MM.1S (cell line): Measurements from ENCODE around the gene MINDY3.

ENCODE experiments used
- DNase-seq: peaks from one replicate; pipeline ENCODE4 v3.0.0-alpha.2; 2015
- H2AFZ ChIP-seq: fragments of 300-600 bp; sonication (generic); 2 replicates; pipeline ENCODE4 v1.6.0; 2016; ENCODE audit warnings: antibody characterized with exemption, low read length
- H3F3A ChIP-seq: fragments of 300-600 bp; sonication (generic); 2 replicates; pipeline ENCODE4 v1.6.1; 2016; ENCODE audit warnings: mild to moderate bottlenecking, antibody characterized with exemption, low read length, moderate library complexity, mixed read lengths; ENCODE audit not compliant: insufficient read depth
- H3K27ac ChIP-seq: fragments of 300-600 bp; sonication (generic); 2 replicates; pipeline ENCODE4 v1.5.1; 2016; ENCODE audit warnings: mild to moderate bottlenecking, low read length
- H3K27me3 ChIP-seq: fragments of 300-600 bp; sonication (generic); replicated peaks from 2 replicates; pipeline ENCODE4 v1.6.0; 2016; ENCODE audit warnings: low read length; ENCODE audit not compliant: insufficient read depth
- H3K36me3 ChIP-seq: fragments of 300-600 bp; sonication (generic); replicated peaks from 2 replicates; pipeline ENCODE4 v1.6.1; 2016; ENCODE audit warnings: mild to moderate bottlenecking, low read length, mixed read lengths; ENCODE audit not compliant: insufficient read depth
- H3K4me1 ChIP-seq: fragments of 300-600 bp; sonication (generic); 2 replicates; pipeline ENCODE4 v1.6.1; 2016; ENCODE audit warnings: low read length, mixed read lengths
- H3K4me2 ChIP-seq: fragments of 300-600 bp; sonication (generic); 2 replicates; pipeline ENCODE4 v1.6.0; 2016; ENCODE audit warnings: low read depth, low read length
- H3K4me3 ChIP-seq: fragments of 300-600 bp; sonication (generic); 2 replicates; pipeline ENCODE4 v1.5.1; 2016; ENCODE audit warnings: low read length, mixed read lengths
- H3K79me2 ChIP-seq: fragments of 300-600 bp; sonication (generic); 2 replicates; pipeline ENCODE4 v1.6.1; 2016; ENCODE audit warnings: mixed run types, low read length, mixed read lengths
- H3K9ac ChIP-seq: fragments of 300-600 bp; sonication (generic); 2 replicates; pipeline ENCODE4 v1.6.1; 2016; ENCODE audit warnings: low read length, mixed read lengths
- H3K9me2 ChIP-seq: fragments of 300-600 bp; sonication (generic); replicated peaks from 2 replicates; pipeline ENCODE4 v1.6.1; 2016; ENCODE audit warnings: mild to moderate bottlenecking, low read length, mixed read lengths; ENCODE audit not compliant: insufficient read depth
- H3K9me3 ChIP-seq: fragments of 300-600 bp; sonication (generic); replicated peaks from 2 replicates; pipeline ENCODE4 v1.6.1; 2016; ENCODE audit warnings: mild to moderate bottlenecking, low read length, mixed read lengths; ENCODE audit not compliant: insufficient read depth
- H4K20me1 ChIP-seq: fragments of 300-600 bp; sonication (generic); 2 replicates; pipeline ENCODE4 v1.6.1; 2016; ENCODE audit warnings: mild to moderate bottlenecking, low read length, moderate library complexity, mixed read lengths; ENCODE audit not compliant: insufficient read depth
- CTCF ChIP-seq: fragments of 300-600 bp; sonication (generic); IDR thresholded peaks from 2 replicates; pipeline ENCODE4 v1.5.1; 2016; ENCODE audit warnings: antibody characterized with exemption, low read length, mixed read lengths
- EZH2 ChIP-seq: fragments of 300-600 bp; sonication (generic); optimal IDR thresholded peaks from 2 replicates; pipeline ENCODE3; 2017; ENCODE audit warnings: low read depth, mild to moderate bottlenecking, antibody characterized with exemption, low read length, mixed read lengths
- EZH2phosphoT487 ChIP-seq: fragments of 300-600 bp; sonication (generic); IDR thresholded peaks from 2 replicates; pipeline ENCODE4 v1.6.1; 2018; ENCODE audit warnings: antibody characterized with exemption, low read length

The MINDY3 gene

GRCh38 chr10:15897287-15897686, 37.0 kb upstream of the MINDY3 start:
- Histone ChIP-seq H3K9ac (no peak overlapping the region), H3K9me3 (no peaks in the 10 kb centered on the region), H2AFZ (no peak overlapping the region), H4K20me1 (no peaks in the 10 kb centered on the region), H3K9me2 (no peaks in the 10 kb centered on the region), H3K4me1 (no peaks in the 10 kb centered on the region), H3K36me3 (no peaks in the 10 kb centered on the region), H3K4me3 (no peak overlapping the region), H3K27ac (no peak overlapping the region), H3K4me2 (no peak overlapping the region), H3K27me3 (no peaks in the 10 kb centered on the region), H3K79me2 (no peaks in the 10 kb centered on the region), H3F3A (no peaks in the 10 kb centered on the region)
- no peak for DNase-seq
- TF ChIP-seq CTCF: no peak
- no peak for TF ChIP-seq EZH2phosphoT487
- no peak for TF ChIP-seq EZH2

GRCh38 chr10:15896654-15897053, 36.3 kb upstream of the MINDY3 start:
- no peaks in the 10 kb centered on the region for H4K20me1 ChIP-seq
- H3F3A ChIP-seq: no peaks in the 10 kb centered on the region
- H3K9me2 ChIP-seq: no peaks in the 10 kb centered on the region
- no peaks in the 10 kb centered on the region for H3K4me1 ChIP-seq
- H3K4me3 ChIP-seq: no peak overlapping the region
- H2AFZ ChIP-seq: no peak overlapping the region
- H3K79me2 ChIP-seq: no peaks in the 10 kb centered on the region
- H3K4me2 ChIP-seq: no peak overlapping the region
- H3K9me3 ChIP-seq: no peaks in the 10 kb centered on the region
- no peaks in the 10 kb centered on the region for H3K36me3 ChIP-seq
- TF ChIP-seq EZH2phosphoT487: no peak
- TF ChIP-seq EZH2: no peak
- TF ChIP-seq CTCF: no peak
- H3K27ac ChIP-seq: no peak overlapping the region
- DNase-seq: no peak
- H3K27me3 ChIP-seq: no peaks in the 10 kb centered on the region
- H3K9ac ChIP-seq: no peak overlapping the region

- TF ChIP-seq EZH2phosphoT487 (no peak), CTCF (no peak), EZH2 (no peak)
- Histone ChIP-seq H2AFZ (no peak overlapping the region), H3F3A (no peaks in the 10 kb centered on the region)
Measured at GRCh38 chr10:15884447-15884846, 24.1 kb upstream of the MINDY3 start.

More at GRCh38 chr10:15884447-15884846, 24.1 kb upstream of the MINDY3 start:
- no peaks in the 10 kb centered on the region for H4K20me1 ChIP-seq
- no peak overlapping the region for H3K4me3 ChIP-seq
- no peak for DNase-seq
- no peak overlapping the region for H3K4me2 ChIP-seq
- H3K36me3 ChIP-seq: no peaks in the 10 kb centered on the region
- no peaks in the 10 kb centered on the region for H3K4me1 ChIP-seq
- H3K27me3 ChIP-seq: no peaks in the 10 kb centered on the region
- H3K9me2 ChIP-seq: no peaks in the 10 kb centered on the region
- H3K27ac ChIP-seq: no peak overlapping the region
- no peaks in the 10 kb centered on the region for H3K79me2 ChIP-seq
- H3K9ac ChIP-seq: no peak overlapping the region
- H3K9me3 ChIP-seq: no peaks in the 10 kb centered on the region
